ENCODE data around the gene YY1AP1.
"Not testable (repeated sequence)": the region's sequence is repeated elsewhere in the genome, so short reads cannot be mapped to it uniquely, and the experiment has no call there.

Gene YY1AP1

DNA sequence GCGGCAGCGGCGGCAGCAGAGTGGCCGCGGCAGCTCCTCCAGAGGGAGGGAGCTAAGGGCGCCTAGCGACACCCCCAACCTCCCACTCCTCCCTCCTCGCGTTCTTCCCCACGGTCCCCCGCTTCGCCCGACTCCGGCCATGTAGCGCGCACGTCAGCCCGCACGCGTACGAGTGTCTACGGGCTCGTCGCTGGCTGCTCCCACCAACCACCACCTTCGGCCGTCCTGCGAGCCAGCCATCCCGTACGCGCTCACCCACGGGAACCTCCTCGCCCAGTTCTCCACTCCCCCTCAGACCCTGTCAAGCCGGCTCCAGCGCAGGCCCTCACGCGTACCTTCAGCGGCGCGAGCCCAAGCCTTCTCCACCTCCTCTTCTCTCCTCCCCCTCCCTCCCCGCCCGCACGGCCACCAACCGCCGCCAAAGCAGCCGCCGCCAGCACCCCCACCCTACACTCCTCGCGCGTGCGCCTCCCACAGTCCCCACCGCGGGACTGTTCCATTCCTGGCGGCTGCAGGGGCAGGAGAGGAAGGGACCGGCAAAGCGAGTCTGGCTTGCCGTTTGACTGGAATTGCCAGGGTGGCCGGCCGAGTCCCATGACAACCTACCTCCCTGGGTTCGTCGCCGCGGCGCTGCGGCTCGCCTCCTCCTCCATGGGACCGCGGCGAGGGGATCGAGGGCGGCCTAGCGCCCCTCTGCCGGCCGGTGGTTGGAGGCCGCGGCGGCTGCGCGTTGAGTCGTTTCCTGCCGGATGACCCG is at the start of gene YY1AP1:
TSS of gene YY1AP1 (minus strand) at position 451 of the 757 bp plus-strand sequence. CDS start 8,338 bp downstream, outside the sequence.
- peak; percentile 94 for DNase-seq

DNA sequence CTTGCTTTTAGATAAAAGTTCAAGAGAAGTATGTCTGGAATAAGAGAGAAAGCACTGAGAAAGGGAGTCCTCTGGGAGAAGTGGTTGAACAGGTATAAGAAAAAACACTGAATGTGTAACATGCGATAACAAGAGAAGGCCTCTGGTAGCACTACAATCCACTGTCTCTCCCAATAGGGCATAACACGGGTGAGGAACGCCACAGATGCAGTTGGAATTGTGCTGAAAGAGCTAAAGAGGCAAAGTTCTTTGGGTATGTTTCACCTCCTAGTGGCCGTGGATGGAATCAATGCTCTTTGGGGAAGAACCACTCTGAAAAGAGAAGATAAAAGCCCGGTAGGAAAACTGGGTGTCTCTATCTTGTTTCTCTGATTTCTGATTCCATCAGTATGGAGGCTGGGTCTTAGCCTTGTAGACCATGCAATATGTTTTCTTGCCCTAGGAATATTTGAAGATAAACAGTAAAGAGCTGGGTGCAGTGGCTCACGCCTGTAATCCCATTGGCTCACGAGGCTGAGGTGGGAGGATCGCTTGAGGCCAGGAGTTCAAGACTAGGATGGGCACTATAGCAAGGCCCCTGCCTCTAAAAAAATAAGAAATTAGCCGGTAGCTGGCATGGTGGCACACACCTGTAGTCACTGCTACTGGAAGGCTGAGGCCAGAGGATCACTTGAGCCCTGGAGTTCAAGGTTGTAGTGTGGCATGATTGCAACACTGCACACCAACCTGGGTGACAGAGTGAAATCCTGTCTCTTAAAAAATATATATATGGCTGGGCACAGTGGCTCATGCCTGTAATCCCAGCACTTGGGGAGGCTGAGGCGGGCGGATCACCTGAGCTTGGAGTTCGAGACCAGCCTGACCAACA is 40.7 kb upstream of the YY1AP1 start:
- peak; percentile 72 for DNase-seq

GRCh38 chr1:155725142-155725541 is 36.6 kb upstream of the YY1AP1 start:
- DNase-seq = no peak

- DNase-seq = no peak
These were observed 31.1 kb upstream of the YY1AP1 start for GRCh38 chr1:155719703-155720102.

DNA sequence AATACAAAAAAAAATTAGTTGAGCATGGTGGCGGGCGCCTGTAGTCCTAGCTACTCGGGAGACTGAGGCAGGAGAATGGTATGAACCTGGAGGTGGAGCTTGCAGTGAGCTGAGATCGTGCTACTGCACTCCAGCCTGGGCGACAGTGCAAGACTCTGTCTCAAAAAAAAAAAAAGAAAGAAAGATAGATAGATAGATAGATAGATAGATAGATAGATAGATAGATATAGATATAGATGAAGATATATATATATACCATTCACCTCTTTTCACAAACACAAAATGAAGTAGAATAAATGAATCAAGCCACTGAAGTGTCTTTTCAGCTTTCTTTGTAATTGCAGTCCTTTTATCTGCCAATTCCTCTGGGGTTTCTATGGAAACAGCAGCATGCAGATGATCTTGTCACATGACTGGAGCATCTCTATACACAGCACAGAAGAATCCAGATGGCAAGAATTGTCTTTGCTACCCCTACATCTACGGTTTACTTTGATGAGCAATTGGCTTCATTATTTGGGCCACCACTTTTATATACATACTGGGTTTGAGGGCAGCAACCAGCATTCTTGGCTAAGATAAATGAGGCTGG is 30.0 kb upstream of the YY1AP1 start:
- not testable (repeated sequence) for DNase-seq

GRCh38 chr1:155717041-155717440 is 28.5 kb upstream of the YY1AP1 start:
- DNase-seq = no peak

- DNase-seq = no peak
These were observed 27.2 kb upstream of the YY1AP1 start for GRCh38 chr1:155715777-155716176.

GRCh38 chr1:155715056-155715455 is 26.5 kb upstream of the YY1AP1 start:
- DNase-seq = not testable (repeated sequence)

GRCh38 chr1:155713075-155713474 is 24.5 kb upstream of the YY1AP1 start:
- no peak for DNase-seq

GRCh38 chr1:155712636-155713035 is 24.1 kb upstream of the YY1AP1 start:
- not testable (repeated sequence) for DNase-seq

DNA sequence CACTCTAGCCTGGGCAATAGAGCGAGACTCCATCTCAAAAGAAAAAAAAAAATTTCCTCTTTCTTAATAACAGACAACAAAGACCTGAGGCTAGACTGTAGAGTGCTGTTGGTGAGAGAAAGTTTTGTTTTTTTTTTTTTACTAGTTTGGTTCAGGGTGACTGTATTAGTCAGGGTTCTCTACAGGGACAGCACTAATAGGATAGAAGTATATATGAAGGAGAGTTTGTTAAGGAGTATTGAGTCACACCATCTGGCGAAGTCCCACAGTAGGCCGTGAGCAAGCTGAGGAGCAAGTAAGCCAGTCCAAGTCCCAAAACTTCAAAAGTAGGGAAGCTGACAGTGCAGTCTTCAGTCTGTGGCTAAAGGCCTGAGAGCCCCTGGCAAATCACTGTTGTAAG is 22.9 kb upstream of the YY1AP1 start:
- not testable (repeated sequence) for DNase-seq

GRCh38 chr1:155709391-155709790 is 20.8 kb upstream of the YY1AP1 start:
- no peak for DNase-seq

GRCh38 chr1:155706139-155706538 is 17.6 kb upstream of the YY1AP1 start:
- DNase-seq = no peak

DNA sequence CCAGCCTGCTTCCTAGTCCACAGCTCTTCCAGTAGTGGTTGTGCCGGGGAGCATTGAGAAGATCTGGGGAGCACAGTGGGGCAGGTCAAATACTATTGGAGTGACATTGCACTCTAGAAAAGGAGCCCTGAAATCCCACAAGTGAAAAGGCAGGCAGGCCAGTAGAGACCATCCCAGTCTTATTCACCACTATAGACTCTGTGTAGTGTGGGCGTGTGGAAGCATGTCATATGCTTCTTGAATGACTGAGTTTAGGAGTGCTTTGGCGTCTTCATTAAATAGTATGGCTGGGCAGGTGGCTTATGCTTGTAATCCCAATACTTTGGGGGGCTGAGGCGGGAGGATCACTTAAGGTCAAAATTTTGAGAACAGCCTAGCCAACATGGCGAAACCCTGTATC is 15.8 kb upstream of the YY1AP1 start:
- not testable (repeated sequence) for DNase-seq

- DNase-seq = no peak
These were observed 14.6 kb upstream of the YY1AP1 start for GRCh38 chr1:155703216-155703615.

DNA sequence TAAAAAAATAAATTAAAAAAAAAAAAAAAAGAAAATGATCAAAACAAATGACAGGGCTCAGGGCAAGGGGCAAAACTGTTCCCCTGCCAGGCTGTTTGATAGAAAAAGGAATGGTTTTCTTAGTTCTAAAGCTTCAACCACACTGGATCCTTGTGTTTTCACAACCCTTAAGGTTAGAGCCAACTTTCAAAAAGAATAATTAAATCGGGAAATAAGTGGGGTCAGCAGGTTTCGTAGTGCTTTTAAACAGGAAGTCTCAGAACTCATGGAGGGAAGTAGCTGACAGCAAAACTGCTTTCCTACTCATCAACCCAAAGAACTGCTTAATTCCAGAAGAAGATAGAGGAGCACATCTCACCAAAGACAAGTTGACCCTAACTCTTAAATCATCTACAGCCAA is 13.1 kb upstream of the YY1AP1 start:
- not testable (repeated sequence) for DNase-seq

DNA sequence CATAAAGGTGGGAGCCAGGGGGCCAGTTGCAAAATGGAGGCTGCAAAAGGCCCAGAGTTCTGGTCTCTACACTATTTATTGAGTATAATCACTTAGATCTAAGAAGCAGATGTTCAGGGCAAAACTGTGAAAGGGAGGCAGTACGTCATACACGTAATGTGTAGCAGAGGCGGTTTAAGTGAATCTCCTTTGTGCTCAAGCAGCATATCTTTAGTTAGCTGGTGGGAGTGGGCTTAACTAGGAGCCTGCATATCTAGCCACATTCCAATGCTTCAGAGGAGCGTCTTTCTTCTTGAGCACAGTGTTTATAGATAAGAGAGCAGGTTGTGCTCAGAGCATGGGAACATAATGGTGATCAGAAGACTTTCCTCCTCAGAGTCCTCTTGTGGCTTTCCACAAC is 10.5 kb upstream of the YY1AP1 start:
- DNase-seq = not testable (repeated sequence)

DNA sequence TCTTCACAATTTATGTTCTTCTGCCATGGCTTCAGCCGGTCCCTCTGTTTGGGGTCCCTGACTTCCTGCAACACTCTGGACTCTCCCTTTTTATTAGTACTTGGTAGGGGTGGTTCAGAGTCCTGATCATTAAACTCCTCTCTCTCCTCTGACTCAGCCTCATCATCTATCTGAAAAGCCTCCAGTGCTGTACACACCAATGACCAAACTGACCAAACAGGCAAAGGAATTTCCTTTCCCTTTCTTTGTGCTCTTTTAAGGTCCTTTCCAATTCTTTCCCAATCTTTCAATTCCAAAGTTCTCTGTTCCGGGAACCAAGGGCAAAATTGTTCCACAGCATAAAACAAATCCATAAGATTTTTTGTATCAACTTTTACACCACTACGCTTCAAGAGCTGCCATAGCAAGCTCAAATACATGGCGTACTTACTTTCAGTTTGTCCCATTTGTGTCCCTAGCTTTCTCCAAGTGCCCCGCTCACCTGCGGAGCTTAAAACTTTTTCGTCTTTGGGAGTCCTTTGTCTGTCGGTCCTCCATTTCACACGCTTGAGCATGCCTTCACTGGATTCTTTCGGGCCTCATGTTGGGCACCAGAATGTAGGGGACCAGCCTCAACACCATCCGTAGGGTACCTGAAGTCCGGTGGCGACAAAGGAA is 9.9 kb upstream of the YY1AP1 start:
- no peak for DNase-seq

- not testable (repeated sequence) for DNase-seq
These were observed 9.0 kb upstream of the YY1AP1 start for GRCh38 chr1:155697616-155698015.

GRCh38 chr1:155697046-155697445 is 8.5 kb upstream of the YY1AP1 start:
- DNase-seq = no peak

DNA sequence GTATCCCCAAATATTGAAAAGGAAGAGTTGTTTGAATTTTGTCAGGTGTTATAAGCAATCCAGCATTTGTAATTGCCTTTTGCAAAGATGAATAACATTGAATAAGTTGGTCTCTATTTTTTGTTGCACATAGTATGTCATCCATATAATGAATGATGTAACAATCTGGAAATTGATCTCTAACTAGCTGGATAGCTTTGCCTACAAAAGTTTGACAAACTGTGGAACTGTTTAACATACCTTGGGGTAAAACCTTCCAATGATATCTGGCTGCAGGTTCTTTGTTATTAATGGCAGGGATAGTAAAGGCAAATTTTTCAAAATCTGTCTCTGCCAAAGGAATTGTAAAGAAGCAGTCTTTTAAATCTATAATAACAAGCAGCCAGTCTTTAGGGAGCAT is 8.0 kb upstream of the YY1AP1 start:
- DNase-seq = no peak

DNA sequence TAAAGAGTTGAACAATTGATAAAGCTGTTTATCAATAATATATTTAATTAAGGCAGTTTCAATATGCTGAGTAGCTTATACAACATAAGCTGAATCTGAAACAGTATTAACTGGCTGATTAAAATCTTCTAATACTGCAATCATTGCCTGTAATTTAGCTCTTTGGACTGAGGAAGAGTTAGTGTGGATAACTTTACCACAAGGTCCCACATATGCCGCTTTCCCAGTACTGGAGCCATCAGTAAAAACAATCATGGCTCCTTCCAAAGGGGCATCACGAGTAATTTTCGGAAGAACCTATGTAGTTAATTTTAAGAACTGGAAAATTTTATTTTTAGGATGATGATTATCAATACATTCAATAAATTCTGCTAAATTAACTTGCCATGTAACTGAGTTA is 7.0 kb upstream of the YY1AP1 start:
- no peak for DNase-seq

DNA sequence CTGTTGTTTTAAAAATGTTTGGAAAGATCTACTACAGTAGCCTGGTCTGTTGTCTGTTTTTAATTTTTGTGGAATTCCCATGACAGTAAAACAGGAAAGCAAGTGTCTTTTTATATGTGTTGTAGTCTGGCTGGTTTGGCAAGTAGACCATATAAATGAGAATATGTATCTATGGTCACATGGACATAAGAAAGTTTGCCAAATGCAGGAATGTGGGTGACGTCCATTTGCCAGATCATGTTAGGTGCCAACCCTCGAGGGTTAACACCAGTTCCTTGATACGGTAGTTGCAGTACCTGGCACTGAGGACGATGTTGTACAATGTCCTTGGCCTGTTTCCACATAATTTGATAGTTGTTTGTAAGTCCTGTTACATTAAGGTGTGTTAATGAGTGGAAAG is 6.5 kb upstream of the YY1AP1 start:
- DNase-seq = no peak

All from NCI-H2227 treated with DMSO at 0.1 percent for 48 hours (cell line).